Prostate gland (tissue), 2 donors: Measurements from ENCODE around the gene TUBB1.

ENCODE experiments used
- CTCF ChIP-seq, 4 experiments: fragments of 200-600 bp in 2 of 4; fragments of 450-650 bp in 2 of 4; sonication (generic) in 2 of 4; IDR thresholded peaks; 1 replicate in 3 of 4; 2 replicates in 1 of 4; pipeline ENCODE4 v1.5.1; 2016 to 2019; ENCODE audit warnings: antibody characterized with exemption in 4 of 4, mild to moderate bottlenecking in 2 of 4, moderate library complexity in 2 of 4
- POLR2A ChIP-seq: fragments of 450-650 bp; IDR thresholded peaks from one replicate; pipeline ENCODE4 v1.6.1; 2016; ENCODE audit warnings: antibody characterized with exemption, mild to moderate bottlenecking
- POLR2AphosphoS5 ChIP-seq: sonication (generic); formaldehyde crosslinking; IDR thresholded peaks from one replicate; pipeline ENCODE4 v1.6.1; 2017; ENCODE audit warnings: antibody characterized with exemption

GRCh38 chr20:59073582-59073981 lies 54.4 kb downstream of the TUBB1 start:
- TF ChIP-seq POLR2AphosphoS5 (no peak), CTCF (IDR thresholded peaks at IDR 0.05) (no peak), POLR2A (no peak)
